GM23338 (cell line): ENCODE results near the gene KCMF1. TPM values are rescaled to one million over a fixed set of nuclear protein-coding genes. Genes with fewer than 3 reads are reported as not detected.
A peak's percentile ranks its signal among the peaks of the same experiment; 100 is the strongest.

Source experiments
- ATAC-seq: fragments of 200-7000 bp; cut with Tn5 transposase; 3 replicates; pipeline ENCODE4 v1.9.1; 2020
- DNase-seq: peaks from one replicate; pipeline ENCODE4 v3.0.0-alpha.2; 2015; ENCODE audit warnings: low spot score
- H2AFZ ChIP-seq: fragments of 200-600 bp; sonication (generic); 2 replicates; pipeline ENCODE4 v1.8.0; 2016; ENCODE audit warnings: antibody characterized with exemption, mild to moderate bottlenecking, moderate library complexity
- H3F3A ChIP-seq: fragments of 200-600 bp; sonication (generic); replicated peaks from 2 replicates; pipeline ENCODE4 v1.8.0; 2017; ENCODE audit warnings: antibody characterized with exemption, mixed run types, low read depth
- H3K27ac ChIP-seq: fragments of 200-600 bp; sonication (generic); 2 replicates; pipeline ENCODE4 v1.6.1; 2016; ENCODE audit warnings: low read depth
- H3K27me3 ChIP-seq: fragments of 200-600 bp; sonication (generic); 2 replicates; pipeline ENCODE4 v1.8.0; 2016; ENCODE audit warnings: mild to moderate bottlenecking, mixed run types, moderate library complexity; ENCODE audit not compliant: insufficient read depth
- H3K36me3 ChIP-seq: fragments of 200-600 bp; sonication (generic); 2 replicates; pipeline ENCODE4 v1.8.0; 2016; ENCODE audit warnings: mild to moderate bottlenecking; ENCODE audit not compliant: insufficient read depth
- H3K4me1 ChIP-seq: fragments of 200-600 bp; sonication (generic); 2 replicates; pipeline ENCODE4 v1.8.0; 2016; ENCODE audit warnings: mild to moderate bottlenecking, moderate library complexity; ENCODE audit not compliant: insufficient read depth
- H3K4me2 ChIP-seq: fragments of 200-600 bp; sonication (generic); 2 replicates; pipeline ENCODE4 v1.7.1; 2017; ENCODE audit warnings: mixed run types
- H3K4me3 ChIP-seq: fragments of 200-600 bp; sonication (generic); 2 replicates; pipeline ENCODE4 v1.6.1; 2016; ENCODE audit warnings: mixed run types
- H3K79me2 ChIP-seq: fragments of 200-600 bp; sonication (generic); replicated peaks from 2 replicates; pipeline ENCODE4 v1.8.0; 2017; ENCODE audit warnings: mild to moderate bottlenecking; ENCODE audit not compliant: insufficient read depth
- H3K9me2 ChIP-seq: fragments of 200-600 bp; sonication (generic); 2 replicates; pipeline ENCODE4 v1.8.0; 2017; ENCODE audit not compliant: insufficient read depth
- H4K20me1 ChIP-seq: fragments of 200-600 bp; sonication (generic); replicated peaks from 2 replicates; pipeline ENCODE4 v1.8.0; 2017; ENCODE audit warnings: mild to moderate bottlenecking; ENCODE audit not compliant: insufficient read depth
- H3K27ac Mint-ChIP-seq: 2 replicates; pipeline ENCODE4 v1.8.0; 2020; ENCODE audit warnings: inconsistent platforms, mild to moderate bottlenecking, moderate library complexity, mixed read lengths
- H3K27me3 Mint-ChIP-seq: 3 replicates; pipeline ENCODE4 v1.8.0; 2022; ENCODE audit warnings: low read depth, mild to moderate bottlenecking, moderate library complexity, mixed read lengths, inconsistent platforms; ENCODE audit not compliant: insufficient read depth, poor library complexity
- H3K36me3 Mint-ChIP-seq: 3 replicates; pipeline ENCODE4 v1.8.0; 2021; ENCODE audit warnings: low read depth, mild to moderate bottlenecking, inconsistent platforms, moderate library complexity, mixed read lengths
- H3K4me1 Mint-ChIP-seq: 3 replicates; pipeline ENCODE4 v1.8.0; 2020; ENCODE audit warnings: mild to moderate bottlenecking, inconsistent platforms, mixed read lengths
- H3K4me3 Mint-ChIP-seq: 3 replicates; pipeline ENCODE4 v1.8.0; 2021; ENCODE audit warnings: moderate library complexity, mild to moderate bottlenecking, inconsistent platforms, mixed read lengths
- H3K9me3 Mint-ChIP-seq: 3 replicates; pipeline ENCODE4 v1.8.0; 2020; ENCODE audit warnings: moderate library complexity, mild to moderate bottlenecking, inconsistent platforms, mixed read lengths
- CREB1 ChIP-seq: fragments of 250-450 bp; sonication (Bioruptor Pico); IDR thresholded peaks from 2 replicates; pipeline ENCODE4 v1.5.0; 2020; ENCODE audit warnings: low read depth, mild to moderate bottlenecking, moderate library complexity
- ETS1 ChIP-seq: IDR thresholded peaks from 2 replicates; pipeline ENCODE4 v1.6.1; 2016; ENCODE audit warnings: antibody characterized with exemption
- EZH2 ChIP-seq: fragments of 200-600 bp; sonication (generic); IDR thresholded peaks from one replicate; pipeline ENCODE4 v1.8.0; 2017; ENCODE audit warnings: antibody characterized with exemption, mild to moderate bottlenecking, low read depth; ENCODE audit not compliant: unreplicated experiment
- JUNB ChIP-seq: IDR thresholded peaks from one replicate; pipeline ENCODE4 v1.6.1; 2016; ENCODE audit warnings: antibody characterized with exemption; ENCODE audit not compliant: unreplicated experiment
- NANOG ChIP-seq: IDR thresholded peaks from 2 replicates; pipeline ENCODE4 v1.6.1; 2016; ENCODE audit warnings: antibody characterized with exemption, borderline replicate concordance
- POLR2AphosphoS5 ChIP-seq: IDR thresholded peaks from 2 replicates; pipeline ENCODE4 v1.6.1; 2016; ENCODE audit warnings: antibody characterized with exemption, low read depth
- STAT1 ChIP-seq: IDR thresholded peaks from one replicate; pipeline ENCODE4 v1.6.1; 2016; ENCODE audit warnings: antibody characterized with exemption; ENCODE audit not compliant: unreplicated experiment
- ZNF331 ChIP-seq: fragments of 250-450 bp; sonication (Bioruptor Pico); IDR thresholded peaks from 2 replicates; pipeline ENCODE4 v1.5.0; 2020; ENCODE audit warnings: low read depth, mild to moderate bottlenecking, moderate library complexity
- ZNF462 ChIP-seq: fragments of 250-450 bp; sonication (Bioruptor Pico); IDR thresholded peaks from 2 replicates; pipeline ENCODE4 v1.5.0; 2020; ENCODE audit warnings: mild to moderate bottlenecking, moderate library complexity
- polyA plus RNA-seq: library from polyadenylated mRNA; unstranded; fragments of >200 nt; fragmentation: Nextera tagmentation; extraction: Ambion mirVana; gene quantifications from 2 replicates; pipeline ENCODE4 v1.2.1, GENCODE V29; 2016
- total RNA-seq: library from RNA; depleted of rRNA; stranded (reverse); fragments of >200 nt; shearing (Covaris generic); gene quantifications from 2 replicates; pipeline ENCODE4 v1.2.3, GENCODE V29; 2014

The KCMF1 gene
- total and polyA plus RNA-seq, 2 experiments from 2014 or later, result 29.3 to 120 TPM

- Histone ChIP-seq H4K20me1 (peaks cover 85% of the 10 kb centered on the region), H3K4me3 (no peak overlapping the region), H3K27ac (no peak overlapping the region), H3K36me3 (no peaks in the 10 kb centered on the region), H3K79me2 (peaks cover 100% of the 10 kb centered on the region), H3F3A (peaks cover 18% of the 10 kb centered on the region), H3K9me2 (no peaks in the 10 kb centered on the region; the same call in 1 of the 2 replicates), H3K4me1 (peaks cover 39% of the 10 kb centered on the region), H2AFZ (no peak overlapping the region), H3K4me2 (peak overlapping the region; percentile 23; the same call in 1 of the 2 replicates), H3K27me3 (no peaks in the 10 kb centered on the region)
- Mint-ChIP-seq H3K27me3 (peaks cover 5% of the 10 kb centered on the region), H3K4me3 (no peak overlapping the region), H3K9me3 (no peaks in the 10 kb centered on the region), H3K36me3 (no peaks in the 10 kb centered on the region), H3K4me1 (peaks cover 31% of the 10 kb centered on the region), H3K27ac (no peak overlapping the region)
- TF ChIP-seq STAT1 (no peak), ZNF331 (CRISPR knock-in tag) (no peak), NANOG (no peak), ETS1 (no peak), POLR2AphosphoS5 (no peak), CREB1 (CRISPR knock-in tag) (no peak)
- DNase-seq (no peak), ATAC-seq (no peak)
Measured at GRCh38 chr2:84989422-84989821, 18.5 kb downstream of the KCMF1 start.

- Histone ChIP-seq H2AFZ (no peak overlapping the region), H3K27ac (no peak overlapping the region), H3K4me2 (no peak overlapping the region), H3K9me2 (no peaks in the 10 kb centered on the region; the same call in 1 of the 2 replicates), H3K4me1 (peaks cover 34% of the 10 kb centered on the region), H3K27me3 (no peaks in the 10 kb centered on the region), H3K36me3 (no peaks in the 10 kb centered on the region), H3K4me3 (no peak overlapping the region), H3K79me2 (peaks cover 100% of the 10 kb centered on the region), H3F3A (peaks cover 18% of the 10 kb centered on the region), H4K20me1 (peaks cover 90% of the 10 kb centered on the region)
- peaks cover 5% of the 10 kb centered on the region for H3K27me3 Mint-ChIP-seq
- no peaks in the 10 kb centered on the region for H3K36me3 Mint-ChIP-seq
- H3K27ac Mint-ChIP-seq, result no peak overlapping the region
- H3K4me3 Mint-ChIP-seq, result no peak overlapping the region
- H3K9me3 Mint-ChIP-seq, result no peaks in the 10 kb centered on the region
- H3K4me1 Mint-ChIP-seq, result peaks cover 28% of the 10 kb centered on the region
- DNase-seq (no peak), ATAC-seq (no peak)
- TF ChIP-seq NANOG (no peak), EZH2 (no peak), ZNF462 (CRISPR knock-in tag) (no peak), JUNB (no peak)
Measured at GRCh38 chr2:84989927-84990326, 19.0 kb downstream of the KCMF1 start.
